ENCODE data around the gene BLOC1S6. TPM values are rescaled to one million over a fixed set of nuclear protein-coding genes. Genes with fewer than 3 reads are reported as not detected.

Gene BLOC1S6
- total and polyA plus RNA-seq, 9 of the 15 experiments (the other 6 are each of a cell fraction or from before 2014, with no cell fraction given) = 18.2 to 72.4 (median 38.4) TPM

DNA sequence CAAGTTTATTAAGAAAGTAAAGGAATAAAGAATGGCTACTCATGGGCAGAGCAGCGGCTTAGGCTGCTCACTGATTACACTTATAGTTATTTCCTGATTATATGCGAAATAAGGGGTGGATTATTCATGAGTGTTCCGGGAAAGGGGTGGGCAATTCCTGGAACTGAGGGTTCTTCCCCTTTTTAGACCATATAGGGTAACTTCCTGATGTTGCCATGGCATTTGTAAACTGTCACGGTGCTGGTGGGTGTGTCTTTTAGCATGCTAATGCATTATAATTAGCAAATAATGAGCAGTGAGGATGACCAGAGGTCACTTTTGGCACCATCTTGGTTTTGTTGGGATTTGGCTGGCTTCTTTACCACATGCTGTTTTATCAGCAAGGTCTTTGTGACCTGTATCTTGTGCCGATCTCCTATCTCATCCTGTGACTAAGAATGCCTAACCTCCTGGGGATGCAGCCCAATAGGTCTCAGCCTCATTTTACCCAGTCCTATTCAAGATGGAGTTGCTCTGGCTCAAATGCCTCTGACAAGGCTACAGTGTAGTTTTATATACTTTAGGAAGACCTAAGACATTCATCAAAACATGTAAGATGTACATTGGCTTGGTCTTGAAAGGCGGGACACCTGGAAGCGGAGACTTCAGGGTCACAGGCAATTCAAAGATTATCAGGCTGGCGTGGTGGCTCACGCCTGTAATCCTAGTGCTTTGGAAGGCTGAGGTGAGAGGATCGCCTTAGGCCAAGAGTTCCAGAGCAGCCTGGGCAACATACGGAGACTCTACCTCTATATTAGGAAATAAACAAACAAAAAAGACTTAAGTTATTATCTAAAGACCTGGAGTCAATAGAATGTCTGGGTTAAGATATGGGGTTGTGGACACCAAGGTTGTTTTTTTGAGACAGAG is 3.2 kb upstream of the BLOC1S6 start (continued):
- TF ChIP-seq, protein P1, sequence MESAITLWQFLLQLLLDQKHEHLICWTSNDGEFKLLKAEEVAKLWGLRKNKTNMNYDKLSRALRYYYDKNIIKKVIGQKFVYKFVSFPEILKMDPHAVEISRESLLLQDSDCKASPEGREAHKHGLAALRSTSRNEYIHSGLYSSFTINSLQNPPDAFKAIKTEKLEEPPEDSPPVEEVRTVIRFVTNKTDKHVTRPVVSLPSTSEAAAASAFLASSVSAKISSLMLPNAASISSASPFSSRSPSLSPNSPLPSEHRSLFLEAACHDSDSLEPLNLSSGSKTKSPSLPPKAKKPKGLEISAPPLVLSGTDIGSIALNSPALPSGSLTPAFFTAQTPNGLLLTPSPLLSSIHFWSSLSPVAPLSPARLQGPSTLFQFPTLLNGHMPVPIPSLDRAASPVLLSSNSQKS (CRISPR knock-in tag; IDR thresholded peaks at IDR 0.05) = peak; percentile 91
- TF ChIP-seq, protein P2, sequence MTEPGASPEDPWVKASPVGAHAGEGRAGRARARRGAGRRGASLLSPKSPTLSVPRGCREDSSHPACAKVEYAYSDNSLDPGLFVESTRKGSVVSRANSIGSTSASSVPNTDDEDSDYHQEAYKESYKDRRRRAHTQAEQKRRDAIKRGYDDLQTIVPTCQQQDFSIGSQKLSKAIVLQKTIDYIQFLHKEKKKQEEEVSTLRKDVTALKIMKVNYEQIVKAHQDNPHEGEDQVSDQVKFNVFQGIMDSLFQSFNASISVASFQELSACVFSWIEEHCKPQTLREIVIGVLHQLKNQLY (CRISPR knock-in tag; conservative IDR thresholded peaks at IDR 0.05) = no peak
- TF ChIP-seq, protein P3, sequence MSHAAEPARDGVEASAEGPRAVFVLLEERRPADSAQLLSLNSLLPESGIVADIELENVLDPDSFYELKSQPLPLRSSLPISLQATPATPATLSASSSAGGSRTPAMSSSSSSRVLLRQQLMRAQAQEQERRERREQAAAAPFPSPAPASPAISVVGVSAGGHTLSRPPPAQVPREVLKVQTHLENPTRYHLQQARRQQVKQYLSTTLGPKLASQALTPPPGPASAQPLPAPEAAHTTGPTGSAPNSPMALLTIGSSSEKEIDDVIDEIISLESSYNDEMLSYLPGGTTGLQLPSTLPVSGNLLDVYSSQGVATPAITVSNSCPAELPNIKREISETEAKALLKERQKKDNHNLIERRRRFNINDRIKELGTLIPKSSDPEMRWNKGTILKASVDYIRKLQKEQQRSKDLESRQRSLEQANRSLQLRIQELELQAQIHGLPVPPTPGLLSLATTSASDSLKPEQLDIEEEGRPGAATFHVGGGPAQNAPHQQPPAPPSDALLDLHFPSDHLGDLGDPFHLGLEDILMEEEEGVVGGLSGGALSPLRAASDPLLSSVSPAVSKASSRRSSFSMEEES (CRISPR knock-in tag; IDR thresholded peaks at IDR 0.05) = peak; percentile 53
- no peak for TF ChIP-seq SRSF9 (IDR thresholded peaks at IDR 0.05; ENCODE audit: borderline replicate concordance, low read depth, low read length)
- TF ChIP-seq, protein P4, sequence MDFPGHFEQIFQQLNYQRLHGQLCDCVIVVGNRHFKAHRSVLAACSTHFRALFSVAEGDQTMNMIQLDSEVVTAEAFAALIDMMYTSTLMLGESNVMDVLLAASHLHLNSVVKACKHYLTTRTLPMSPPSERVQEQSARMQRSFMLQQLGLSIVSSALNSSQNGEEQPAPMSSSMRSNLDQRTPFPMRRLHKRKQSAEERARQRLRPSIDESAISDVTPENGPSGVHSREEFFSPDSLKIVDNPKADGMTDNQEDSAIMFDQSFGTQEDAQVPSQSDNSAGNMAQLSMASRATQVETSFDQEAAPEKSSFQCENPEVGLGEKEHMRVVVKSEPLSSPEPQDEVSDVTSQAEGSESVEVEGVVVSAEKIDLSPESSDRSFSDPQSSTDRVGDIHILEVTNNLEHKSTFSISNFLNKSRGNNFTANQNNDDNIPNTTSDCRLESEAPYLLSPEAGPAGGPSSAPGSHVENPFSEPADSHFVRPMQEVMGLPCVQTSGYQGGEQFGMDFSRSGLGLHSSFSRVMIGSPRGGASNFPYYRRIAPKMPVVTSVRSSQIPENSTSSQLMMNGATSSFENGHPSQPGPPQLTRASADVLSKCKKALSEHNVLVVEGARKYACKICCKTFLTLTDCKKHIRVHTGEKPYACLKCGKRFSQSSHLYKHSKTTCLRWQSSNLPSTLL (IDR thresholded peaks at IDR 0.05) = no peak
- peak; percentile 93 for TF ChIP-seq ZNF586 (CRISPR knock-in tag; conservative IDR thresholded peaks at IDR 0.05)
- TF ChIP-seq, protein P5, sequence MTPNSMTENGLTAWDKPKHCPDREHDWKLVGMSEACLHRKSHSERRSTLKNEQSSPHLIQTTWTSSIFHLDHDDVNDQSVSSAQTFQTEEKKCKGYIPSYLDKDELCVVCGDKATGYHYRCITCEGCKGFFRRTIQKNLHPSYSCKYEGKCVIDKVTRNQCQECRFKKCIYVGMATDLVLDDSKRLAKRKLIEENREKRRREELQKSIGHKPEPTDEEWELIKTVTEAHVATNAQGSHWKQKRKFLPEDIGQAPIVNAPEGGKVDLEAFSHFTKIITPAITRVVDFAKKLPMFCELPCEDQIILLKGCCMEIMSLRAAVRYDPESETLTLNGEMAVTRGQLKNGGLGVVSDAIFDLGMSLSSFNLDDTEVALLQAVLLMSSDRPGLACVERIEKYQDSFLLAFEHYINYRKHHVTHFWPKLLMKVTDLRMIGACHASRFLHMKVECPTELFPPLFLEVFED (CRISPR knock-in tag; conservative IDR thresholded peaks at IDR 0.05) = peak; percentile 98
- TF ChIP-seq, protein P6, sequence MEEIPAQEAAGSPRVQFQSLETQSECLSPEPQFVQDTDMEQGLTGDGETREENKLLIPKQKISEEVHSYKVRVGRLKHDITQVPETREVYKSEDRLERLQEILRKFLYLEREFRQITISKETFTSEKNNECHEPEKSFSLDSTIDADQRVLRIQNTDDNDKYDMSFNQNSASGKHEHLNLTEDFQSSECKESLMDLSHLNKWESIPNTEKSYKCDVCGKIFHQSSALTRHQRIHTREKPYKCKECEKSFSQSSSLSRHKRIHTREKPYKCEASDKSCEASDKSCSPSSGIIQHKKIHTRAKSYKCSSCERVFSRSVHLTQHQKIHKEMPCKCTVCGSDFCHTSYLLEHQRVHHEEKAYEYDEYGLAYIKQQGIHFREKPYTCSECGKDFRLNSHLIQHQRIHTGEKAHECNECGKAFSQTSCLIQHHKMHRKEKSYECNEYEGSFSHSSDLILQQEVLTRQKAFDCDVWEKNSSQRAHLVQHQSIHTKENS (CRISPR knock-in tag; IDR thresholded peaks at IDR 0.05) = no peak
- TF ChIP-seq ZNF644 (tag; IDR thresholded peaks at IDR 0.05; ENCODE audit: low read depth) = peak; percentile 100
- TF ChIP-seq ZNF668 (CRISPR knock-in tag; IDR thresholded peaks at IDR 0.05) = peak; percentile 97
- TF ChIP-seq PURB (CRISPR knock-in tag; IDR thresholded peaks at IDR 0.05; ENCODE audit: low read depth) = no peak
- 0 out of 2 replicates have a peak, but pooled peaks have one; percentile 69 for TF ChIP-seq ZNF780A (CRISPR knock-in tag; IDR thresholded peaks at IDR 0.05)
- TF ChIP-seq, protein P7, sequence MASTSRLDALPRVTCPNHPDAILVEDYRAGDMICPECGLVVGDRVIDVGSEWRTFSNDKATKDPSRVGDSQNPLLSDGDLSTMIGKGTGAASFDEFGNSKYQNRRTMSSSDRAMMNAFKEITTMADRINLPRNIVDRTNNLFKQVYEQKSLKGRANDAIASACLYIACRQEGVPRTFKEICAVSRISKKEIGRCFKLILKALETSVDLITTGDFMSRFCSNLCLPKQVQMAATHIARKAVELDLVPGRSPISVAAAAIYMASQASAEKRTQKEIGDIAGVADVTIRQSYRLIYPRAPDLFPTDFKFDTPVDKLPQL (IDR thresholded peaks at IDR 0.05; ENCODE audit: extremely low read depth, insufficient read length) = no peak
- TF ChIP-seq EWSR1 (IDR thresholded peaks at IDR 0.05; ENCODE audit: borderline replicate concordance, low read depth, partially characterized antibody) = no peak
- no peak for TF ChIP-seq KHSRP (IDR thresholded peaks at IDR 0.05)
- peak; percentile 74; the same call in 1 of the 2 replicates for TF ChIP-seq GTF2E2 (tag; IDR thresholded peaks at IDR 0.05)
- TF ChIP-seq ZNF3 (CRISPR knock-in tag; IDR thresholded peaks at IDR 0.05) = no peak

Measured in K562 (cell line).